ENCODE data around the gene ATP6V1F.

GRCh38 chr7:128887169-128888038 is 24.7 kb downstream of the ATP6V1F start:
- TF ChIP-seq, protein P1, sequence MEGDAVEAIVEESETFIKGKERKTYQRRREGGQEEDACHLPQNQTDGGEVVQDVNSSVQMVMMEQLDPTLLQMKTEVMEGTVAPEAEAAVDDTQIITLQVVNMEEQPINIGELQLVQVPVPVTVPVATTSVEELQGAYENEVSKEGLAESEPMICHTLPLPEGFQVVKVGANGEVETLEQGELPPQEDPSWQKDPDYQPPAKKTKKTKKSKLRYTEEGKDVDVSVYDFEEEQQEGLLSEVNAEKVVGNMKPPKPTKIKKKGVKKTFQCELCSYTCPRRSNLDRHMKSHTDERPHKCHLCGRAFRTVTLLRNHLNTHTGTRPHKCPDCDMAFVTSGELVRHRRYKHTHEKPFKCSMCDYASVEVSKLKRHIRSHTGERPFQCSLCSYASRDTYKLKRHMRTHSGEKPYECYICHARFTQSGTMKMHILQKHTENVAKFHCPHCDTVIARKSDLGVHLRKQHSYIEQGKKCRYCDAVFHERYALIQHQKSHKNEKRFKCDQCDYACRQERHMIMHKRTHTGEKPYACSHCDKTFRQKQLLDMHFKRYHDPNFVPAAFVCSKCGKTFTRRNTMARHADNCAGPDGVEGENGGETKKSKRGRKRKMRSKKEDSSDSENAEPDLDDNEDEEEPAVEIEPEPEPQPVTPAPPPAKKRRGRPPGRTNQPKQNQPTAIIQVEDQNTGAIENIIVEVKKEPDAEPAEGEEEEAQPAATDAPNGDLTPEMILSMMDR (IDR thresholded peaks at IDR 0.05; ENCODE audit: low read length), result no peak
- no peak for TF ChIP-seq EZH2 (IDR thresholded peaks at IDR 0.05; ENCODE audit: borderline replicate concordance, low read length)

All from OCI-LY1 (cell line).